ENCODE measurements around the gene ARHGEF38. TPM values are rescaled to one million over a fixed set of nuclear protein-coding genes. Genes with fewer than 3 reads are reported as not detected.

ARHGEF38 gene
- total RNA-seq, 2 donors from 2014 or later = not detected

GRCh38 chr4:105543881-105544280 is 8.5 kb upstream of the ARHGEF38 start:
- Mint-ChIP-seq H3K4me3 (no peak overlapping the region), H3K4me1 (ENCODE audit: low read depth) (peaks cover 10% of the 10 kb centered on the region), H3K27ac (no peak overlapping the region), H3K9me3 (no peaks in the 10 kb centered on the region), H3K36me3 (ENCODE audit: insufficient read depth in 2 of 2) (no peaks in the 10 kb centered on the region), H3K27me3 (ENCODE audit: low read depth) (no peaks in the 10 kb centered on the region)
- ATAC-seq (replicated peaks in 1 of 2) (no peak), DNase-seq (no peak)

- Mint-ChIP-seq H3K27ac (no peak overlapping the region), H3K4me3 (no peak overlapping the region), H3K36me3 (ENCODE audit: insufficient read depth in 2 of 2) (no peaks in the 10 kb centered on the region), H3K27me3 (ENCODE audit: low read depth) (no peaks in the 10 kb centered on the region), H3K9me3 (no peaks in the 10 kb centered on the region), H3K4me1 (ENCODE audit: low read depth) (peaks cover 10% of the 10 kb centered on the region)
- no peak for ATAC-seq (replicated peaks in 1 of 2)
- no peak for DNase-seq
These were observed 7.7 kb upstream of the ARHGEF38 start for GRCh38 chr4:105544520-105545286.

GRCh38 chr4:105546086-105546485 is 6.3 kb upstream of the ARHGEF38 start:
- ATAC-seq (replicated peaks in 1 of 2) = no peak
- no peak for DNase-seq
- no peaks in the 10 kb centered on the region for H3K27me3 Mint-ChIP-seq (ENCODE audit: low read depth)
- no peak overlapping the region for H3K27ac Mint-ChIP-seq
- H3K36me3 Mint-ChIP-seq (ENCODE audit: insufficient read depth in 2 of 2) = no peaks in the 10 kb centered on the region
- no peak overlapping the region for H3K4me3 Mint-ChIP-seq
- H3K9me3 Mint-ChIP-seq = no peaks in the 10 kb centered on the region
- H3K4me1 Mint-ChIP-seq (ENCODE audit: low read depth) = peaks cover 8% of the 10 kb centered on the region

GRCh38 chr4:105547769-105548168 is 4.7 kb upstream of the ARHGEF38 start:
- no peaks in the 10 kb centered on the region for H3K36me3 Mint-ChIP-seq (ENCODE audit: insufficient read depth in 2 of 2)
- DNase-seq (no peak), ATAC-seq (replicated peaks in 1 of 2) (no peak)
- H3K27me3 Mint-ChIP-seq (ENCODE audit: low read depth) = no peaks in the 10 kb centered on the region
- H3K4me3 Mint-ChIP-seq = no peak overlapping the region
- H3K27ac Mint-ChIP-seq = no peak overlapping the region
- no peaks in the 10 kb centered on the region for H3K4me1 Mint-ChIP-seq (ENCODE audit: low read depth)
- H3K9me3 Mint-ChIP-seq = no peaks in the 10 kb centered on the region

- Mint-ChIP-seq H3K27ac (no peak overlapping the region), H3K9me3 (no peaks in the 10 kb centered on the region), H3K4me3 (no peak overlapping the region), H3K4me1 (ENCODE audit: low read depth) (no peaks in the 10 kb centered on the region), H3K27me3 (ENCODE audit: low read depth) (no peaks in the 10 kb centered on the region), H3K36me3 (ENCODE audit: insufficient read depth in 2 of 2) (no peaks in the 10 kb centered on the region)
- DNase-seq = no peak
- no peak for ATAC-seq (replicated peaks in 1 of 2)
These were observed 3.9 kb upstream of the ARHGEF38 start for GRCh38 chr4:105548483-105548882.

GRCh38 chr4:105550641-105551040 is 1.8 kb upstream of the ARHGEF38 start:
- Mint-ChIP-seq H3K27ac (no peak overlapping the region), H3K4me1 (ENCODE audit: low read depth) (no peaks in the 10 kb centered on the region), H3K9me3 (no peaks in the 10 kb centered on the region), H3K4me3 (no peak overlapping the region), H3K36me3 (ENCODE audit: insufficient read depth in 2 of 2) (no peaks in the 10 kb centered on the region), H3K27me3 (ENCODE audit: low read depth) (no peaks in the 10 kb centered on the region)
- ATAC-seq (replicated peaks in 1 of 2) (no peak), DNase-seq (no peak)

GRCh38 chr4:105555409-105555808 is 3.0 kb downstream of the ARHGEF38 start:
- H3K4me1 Mint-ChIP-seq (ENCODE audit: low read depth) = no peaks in the 10 kb centered on the region
- DNase-seq = no peak
- no peak for ATAC-seq (replicated peaks in 1 of 2)
- H3K4me3 Mint-ChIP-seq = no peak overlapping the region
- H3K36me3 Mint-ChIP-seq (ENCODE audit: insufficient read depth in 2 of 2) = no peaks in the 10 kb centered on the region
- H3K9me3 Mint-ChIP-seq = no peaks in the 10 kb centered on the region
- no peak overlapping the region for H3K27ac Mint-ChIP-seq
- H3K27me3 Mint-ChIP-seq (ENCODE audit: low read depth) = no peaks in the 10 kb centered on the region

- no peaks in the 10 kb centered on the region for H3K27me3 Mint-ChIP-seq (ENCODE audit: low read depth)
- H3K27ac Mint-ChIP-seq = no peak overlapping the region
- H3K4me1 Mint-ChIP-seq (ENCODE audit: low read depth) = no peaks in the 10 kb centered on the region
- DNase-seq = no peak
- H3K4me3 Mint-ChIP-seq = no peak overlapping the region
- no peaks in the 10 kb centered on the region for H3K36me3 Mint-ChIP-seq (ENCODE audit: insufficient read depth in 2 of 2)
- no peaks in the 10 kb centered on the region for H3K9me3 Mint-ChIP-seq
- no peak for ATAC-seq (replicated peaks in 1 of 2)
These were observed 3.8 kb downstream of the ARHGEF38 start for GRCh38 chr4:105556206-105556605.

GRCh38 chr4:105558277-105558676 is 5.9 kb downstream of the ARHGEF38 start:
- H3K27ac Mint-ChIP-seq = no peak overlapping the region
- H3K4me1 Mint-ChIP-seq (ENCODE audit: low read depth) = no peaks in the 10 kb centered on the region
- DNase-seq (no peak), ATAC-seq (replicated peaks in 1 of 2) (no peak)
- H3K36me3 Mint-ChIP-seq (ENCODE audit: insufficient read depth in 2 of 2) = no peaks in the 10 kb centered on the region
- H3K27me3 Mint-ChIP-seq (ENCODE audit: low read depth) = no peaks in the 10 kb centered on the region
- no peaks in the 10 kb centered on the region for H3K9me3 Mint-ChIP-seq
- H3K4me3 Mint-ChIP-seq = no peak overlapping the region

GRCh38 chr4:105560421-105560848 is 8.0 kb downstream of the ARHGEF38 start:
- Mint-ChIP-seq H3K27ac (no peak overlapping the region), H3K36me3 (ENCODE audit: insufficient read depth in 2 of 2) (no peaks in the 10 kb centered on the region), H3K4me3 (no peak overlapping the region), H3K9me3 (no peaks in the 10 kb centered on the region), H3K4me1 (ENCODE audit: low read depth) (no peaks in the 10 kb centered on the region), H3K27me3 (ENCODE audit: low read depth) (no peaks in the 10 kb centered on the region)
- ATAC-seq (replicated peaks in 1 of 2) (peak in 1 of 2 donors; percentile 51), DNase-seq (no peak)

GRCh38 chr4:105563352-105563751 is 10.9 kb downstream of the ARHGEF38 start:
- DNase-seq (no peak), ATAC-seq (replicated peaks in 1 of 2) (no peak)
- no peaks in the 10 kb centered on the region for H3K27me3 Mint-ChIP-seq (ENCODE audit: low read depth)
- H3K27ac Mint-ChIP-seq = no peak overlapping the region
- no peak overlapping the region for H3K4me3 Mint-ChIP-seq
- no peaks in the 10 kb centered on the region for H3K9me3 Mint-ChIP-seq
- no peaks in the 10 kb centered on the region for H3K36me3 Mint-ChIP-seq (ENCODE audit: insufficient read depth in 2 of 2)
- no peaks in the 10 kb centered on the region for H3K4me1 Mint-ChIP-seq (ENCODE audit: low read depth)

- no peak overlapping the region for H3K4me3 Mint-ChIP-seq
- H3K27me3 Mint-ChIP-seq (ENCODE audit: low read depth) = no peaks in the 10 kb centered on the region
- H3K9me3 Mint-ChIP-seq = peaks cover 0 to 2% of the 10 kb centered on the region in 2 donors
- no peaks in the 10 kb centered on the region for H3K36me3 Mint-ChIP-seq (ENCODE audit: insufficient read depth in 2 of 2)
- DNase-seq (no peak), ATAC-seq (replicated peaks in 1 of 2) (no peak)
- no peaks in the 10 kb centered on the region for H3K4me1 Mint-ChIP-seq (ENCODE audit: low read depth)
- no peak overlapping the region for H3K27ac Mint-ChIP-seq
These were observed 16.2 kb downstream of the ARHGEF38 start for GRCh38 chr4:105568584-105568983.

GRCh38 chr4:105569057-105569865 is 16.8 kb downstream of the ARHGEF38 start:
- no peaks in the 10 kb centered on the region for H3K4me1 Mint-ChIP-seq (ENCODE audit: low read depth)
- ATAC-seq (replicated peaks in 1 of 2) = no peak
- no peak overlapping the region for H3K27ac Mint-ChIP-seq
- peaks cover 0 to 2% of the 10 kb centered on the region in 2 donors for H3K9me3 Mint-ChIP-seq
- no peaks in the 10 kb centered on the region for H3K36me3 Mint-ChIP-seq (ENCODE audit: insufficient read depth in 2 of 2)
- DNase-seq = no peak
- H3K4me3 Mint-ChIP-seq = no peak overlapping the region
- no peaks in the 10 kb centered on the region for H3K27me3 Mint-ChIP-seq (ENCODE audit: low read depth)

Data from activated T-cell treated with anti-CD3 and anti-CD28 coated beads, Interleukin-2, amount 50 U/mL, for 72 hours (primary cell).